Measurements from ENCODE around the gene ZNF474. TPM values are rescaled to one million over a fixed set of nuclear protein-coding genes. Genes with fewer than 3 reads are reported as not detected.
A peak's percentile ranks its signal among the peaks of the same experiment; 100 is the strongest.

The ZNF474 gene
- total and polyA plus RNA-seq, 2 donors (not counting 1 experiment from before 2014, with no cell fraction given), result 0.12 TPM; not detected in 1

- H3K36me3 ChIP-seq (replicated peaks in 1 of 2; ENCODE audit: control extremely low read depth in 1 of 2, control insufficient read depth in 1 of 2, extremely low read depth in 1 of 2, insufficient read depth in 2 of 2, low read length in 1 of 2), result no peaks in the 10 kb centered on the region
- no peak overlapping the region for H3K4me3 ChIP-seq (ENCODE audit: control extremely low read depth in 1 of 5, extremely low read depth in 1 of 5, insufficient read depth in 1 of 5, low read depth in 2 of 5, low read length in 4 of 5)
- H3K4me2 ChIP-seq (replicated peaks; ENCODE audit: low read depth, low read length, poor library complexity, severe bottlenecking), result no peak overlapping the region
- intact Hi-C loops (cut with micrococcal nuclease), result no loop called here
- no peaks in the 10 kb centered on the region for H4K20me1 ChIP-seq (ENCODE audit: control insufficient read depth, insufficient read depth, low read length, poor library complexity, severe bottlenecking)
- ChIA-PET CTCF (no interaction called here), POLR2A (no interaction called here)
- H3K9me3 ChIP-seq (ENCODE audit: control extremely low read depth in 1 of 3, control insufficient read depth in 2 of 3, insufficient read depth in 1 of 3, low read length in 2 of 3), result no peaks in the 10 kb centered on the region
- no peaks in the 10 kb centered on the region for H3K4me1 ChIP-seq (ENCODE audit: control insufficient read depth in 2 of 2, insufficient read depth in 2 of 2, low read length in 2 of 2)
- no peak overlapping the region for H3K9ac ChIP-seq (ENCODE audit: low read length)
- no peak for ATAC-seq (ENCODE audit: low read depth)
- H3K4me1 Mint-ChIP-seq, result no peaks in the 10 kb centered on the region
- no peaks in the 10 kb centered on the region for H3K9me3 Mint-ChIP-seq (ENCODE audit: insufficient read depth)
- H3K27ac Mint-ChIP-seq, result no peak overlapping the region
- TF ChIP-seq EZH2 (IDR thresholded peaks at IDR 0.05; ENCODE audit: borderline replicate concordance, insufficient read depth, low read depth, low read length, poor library complexity, severe bottlenecking) (no peak), CTCF (IDR thresholded peaks at IDR 0.05) (no peak)
- 92% methylated on average over 4 of the region's 6 CpGs for WGBS (ENCODE audit: insufficient coverage)
- H2AFZ ChIP-seq (ENCODE audit: insufficient read depth, low read depth, low read length, poor library complexity, severe bottlenecking), result no peak overlapping the region
- no peaks in the 10 kb centered on the region for H3K27me3 ChIP-seq (replicated peaks in 1 of 4; ENCODE audit: control extremely low read depth in 1 of 4, control insufficient read depth in 3 of 4, insufficient read depth in 4 of 4, low read length in 3 of 4)
- no peak overlapping the region for H3K4me3 Mint-ChIP-seq
- H3K27me3 Mint-ChIP-seq, result peaks cover 10% of the 10 kb centered on the region
- no peaks in the 10 kb centered on the region for H3K79me2 ChIP-seq (ENCODE audit: control insufficient read depth, insufficient read depth, low read length)
- no peak overlapping the region for H3K27ac ChIP-seq (ENCODE audit: low read length in 2 of 2)
- no peak for DNase-seq
These were observed 30.1 kb upstream of the ZNF474 start for GRCh38 chr5:122099060-122099790.

- Histone ChIP-seq H3K9ac (ENCODE audit: low read length) (no peak overlapping the region), H3K79me2 (ENCODE audit: control insufficient read depth, insufficient read depth, low read length) (no peaks in the 10 kb centered on the region), H2AFZ (ENCODE audit: insufficient read depth, low read depth, low read length, poor library complexity, severe bottlenecking) (no peak overlapping the region), H3K4me3 (ENCODE audit: control extremely low read depth in 1 of 5, extremely low read depth in 1 of 5, insufficient read depth in 1 of 5, low read depth in 2 of 5, low read length in 4 of 5) (no peak overlapping the region), H3K27ac (ENCODE audit: low read length in 2 of 2) (no peak overlapping the region), H3K27me3 (replicated peaks in 1 of 4; ENCODE audit: control extremely low read depth in 1 of 4, control insufficient read depth in 3 of 4, insufficient read depth in 4 of 4, low read length in 3 of 4) (no peaks in the 10 kb centered on the region), H3K36me3 (replicated peaks in 1 of 2; ENCODE audit: control extremely low read depth in 1 of 2, control insufficient read depth in 1 of 2, extremely low read depth in 1 of 2, insufficient read depth in 2 of 2, low read length in 1 of 2) (no peaks in the 10 kb centered on the region), H3K9me3 (ENCODE audit: control extremely low read depth in 1 of 3, control insufficient read depth in 2 of 3, insufficient read depth in 1 of 3, low read length in 2 of 3) (no peaks in the 10 kb centered on the region), H4K20me1 (ENCODE audit: control insufficient read depth, insufficient read depth, low read length, poor library complexity, severe bottlenecking) (no peaks in the 10 kb centered on the region), H3K4me1 (ENCODE audit: control insufficient read depth in 2 of 2, insufficient read depth in 2 of 2, low read length in 2 of 2) (no peaks in the 10 kb centered on the region), H3K4me2 (replicated peaks; ENCODE audit: low read depth, low read length, poor library complexity, severe bottlenecking) (no peak overlapping the region)
- TF ChIP-seq EZH2 (IDR thresholded peaks at IDR 0.05; ENCODE audit: borderline replicate concordance, insufficient read depth, low read depth, low read length, poor library complexity, severe bottlenecking) (no peak), CTCF (IDR thresholded peaks at IDR 0.05) (peak; percentile 41)
- Mint-ChIP-seq H3K9me3 (ENCODE audit: insufficient read depth) (no peaks in the 10 kb centered on the region), H3K27ac (no peak overlapping the region), H3K4me3 (no peak overlapping the region), H3K27me3 (peaks cover 8% of the 10 kb centered on the region), H3K4me1 (no peaks in the 10 kb centered on the region)
- intact Hi-C loops (cut with micrococcal nuclease), result no loop called here
- WGBS (ENCODE audit: insufficient coverage), result no CpG with 5 or more reads among the region's 4 CpGs
- peak; percentile 5 for DNase-seq
- POLR2A ChIA-PET, result no interaction called here
- CTCF ChIA-PET, result interaction anchor here (0.6 kb wide), 1 partner anchor 1445 kb away, joined by 3 read pairs; no protein-coding TSS in a partner anchor
- no peak for ATAC-seq (ENCODE audit: low read depth)
These were observed 27.6 kb upstream of the ZNF474 start for GRCh38 chr5:122101636-122102285.

All from B cell (primary cell).